H1 (cell line): ENCODE data around the gene MYBPC2. TPM values are rescaled to one million over a fixed set of nuclear protein-coding genes. Genes with fewer than 3 reads are reported as not detected.
A peak's percentile ranks its signal among the peaks of the same experiment; 100 is the strongest.

ENCODE experiments used
- KDM4A ChIP-seq: IDR thresholded peaks from one replicate; pipeline ENCODE4 v1.7.1; 2012; ENCODE audit warnings: low read depth, mild to moderate bottlenecking, moderate library complexity, low read length, inconsistent platforms; ENCODE audit not compliant: severe bottlenecking
- POLR2A ChIP-seq, 2 experiments: IDR thresholded peaks; 1 replicate in 1 of 2; 2 replicates in 1 of 2; pipeline ENCODE4 v1.6.1; 2011; ENCODE audit warnings: low read depth in 2 of 2, low read length in 2 of 2, mild to moderate bottlenecking in 2 of 2; ENCODE audit errors: control extremely low read depth in 1 of 2
- polyA plus RNA-seq, 7 experiments: library from polyadenylated mRNA; depleted of rRNA in 3 of 7; stranded (reverse) in 5 of 7; unstranded in 2 of 7; fragments of >200 nt in 5 of 7; fragments of 200-250 nt in 2 of 7; gene quantifications; 1 replicate in 5 of 7; 2 replicates in 1 of 7; 4 replicates in 1 of 7; pipeline versions ENCODE4 v1.2.1 to v1.2.3, GENCODE V29; 2011 to 2013; ENCODE audit warnings: missing spikeins in 2 of 7, mixed read lengths in 2 of 7
- total RNA-seq: library from RNA; stranded (reverse); fragmentation: NEBNext Ultra II Directional; extraction: Animal tissue kit (Norgen Biotek cat#: 25700); gene quantifications from 2 replicates; pipeline ENCODE4 v1.2.1, GENCODE V29; 2021

The MYBPC2 gene
- total and polyA plus RNA-seq, 2 of the 8 experiments (the other 6 are each of a cell fraction or from before 2014, with no cell fraction given), result 1.8 to 3.1 TPM

- TF ChIP-seq POLR2A (IDR thresholded peaks at IDR 0.05; ENCODE audit: control extremely low read depth in 1 of 2, low read depth in 2 of 2, low read length in 2 of 2) (peak in 1 of 2 experiments; percentile 92; a peak in 2 of 3 replicates), KDM4A (peak; percentile 69)
- TF ChIP-seq, all 59 proteins: peak for 26
Observed at GRCh38 chr19:50476224-50476906, 43.7 kb downstream of the MYBPC2 start, which contains the start of the genes EMC10 and GARIN5A (continued).
